Measurements from ENCODE around the gene PRDM16. TPM values are rescaled to one million over a fixed set of nuclear protein-coding genes. Genes with fewer than 3 reads are reported as not detected.

Gene PRDM16
- total RNA-seq, 1 experiment from 2014 or later = 0.95 TPM

DNA sequence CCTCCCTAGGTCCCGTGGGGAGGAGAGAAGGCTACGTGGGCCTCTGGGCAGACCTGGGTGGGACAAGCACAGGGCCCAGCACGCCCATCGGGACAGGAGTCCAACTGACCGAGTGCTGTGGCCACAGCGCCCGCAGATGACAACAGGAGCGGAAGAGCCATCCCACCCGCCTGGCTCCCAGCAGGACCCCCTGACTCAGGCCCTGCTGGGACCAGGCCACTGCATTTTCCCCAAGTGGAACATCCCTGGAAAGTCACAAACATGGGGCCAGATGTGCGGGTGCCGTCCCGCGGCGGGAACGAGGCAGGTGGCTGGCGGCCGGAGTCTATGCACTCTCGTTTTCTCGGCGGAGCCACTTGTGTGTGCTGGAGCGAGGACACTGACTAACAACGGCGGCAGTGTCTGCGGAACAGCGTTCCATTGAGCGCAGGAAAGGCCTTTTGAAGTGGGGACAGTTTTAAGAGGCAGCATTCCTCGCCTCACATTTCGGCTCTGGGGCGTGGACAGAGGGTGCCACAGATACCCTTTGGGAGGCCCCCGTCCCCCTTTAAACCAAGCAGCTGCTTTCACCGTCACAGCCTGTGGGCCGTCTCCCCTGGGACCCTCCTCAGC is 291.7 kb downstream of the PRDM16 start:
- no peaks in the 10 kb centered on the region for H3K36me3 ChIP-seq
- no peaks in the 10 kb centered on the region for H3K27me3 ChIP-seq
- no peaks in the 10 kb centered on the region for H3K9me3 ChIP-seq
- H3K4me3 ChIP-seq = no peak overlapping the region
- DNase-seq = no peak

GRCh38 chr1:3363023-3363422 is 294.0 kb downstream of the PRDM16 start:
- Histone ChIP-seq H3K9me3 (no peaks in the 10 kb centered on the region), H3K27me3 (no peaks in the 10 kb centered on the region), H3K36me3 (no peaks in the 10 kb centered on the region), H3K4me3 (no peak overlapping the region)
- DNase-seq = no peak

DNA sequence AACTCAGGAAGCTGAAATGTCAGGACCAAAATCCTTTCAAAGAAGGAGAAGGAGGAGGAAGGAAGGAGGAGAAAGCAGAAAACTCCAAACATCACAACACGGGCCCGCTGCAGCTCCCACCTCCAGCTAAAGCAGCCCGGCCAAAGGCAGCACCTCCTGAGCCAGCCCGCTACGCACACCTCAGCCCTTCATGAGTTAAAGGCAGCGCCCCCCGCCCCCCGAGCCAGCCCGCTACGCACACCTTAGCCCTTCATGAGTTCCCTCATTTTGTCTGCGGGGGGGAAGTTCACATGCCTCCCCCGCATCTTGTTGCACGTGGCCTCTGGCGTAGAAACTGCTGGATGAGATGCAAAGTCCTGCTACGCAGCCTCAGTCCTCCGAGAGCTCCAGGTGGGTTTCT is 294.8 kb downstream of the PRDM16 start:
- no peak overlapping the region for H3K4me3 ChIP-seq
- DNase-seq = no peak
- no peaks in the 10 kb centered on the region for H3K9me3 ChIP-seq
- no peaks in the 10 kb centered on the region for H3K27me3 ChIP-seq
- H3K36me3 ChIP-seq = no peaks in the 10 kb centered on the region

GRCh38 chr1:3364551-3364950 is 295.5 kb downstream of the PRDM16 start:
- no peaks in the 10 kb centered on the region for H3K36me3 ChIP-seq
- DNase-seq = no peak
- H3K9me3 ChIP-seq = no peaks in the 10 kb centered on the region
- H3K27me3 ChIP-seq = no peaks in the 10 kb centered on the region
- no peak overlapping the region for H3K4me3 ChIP-seq

DNA sequence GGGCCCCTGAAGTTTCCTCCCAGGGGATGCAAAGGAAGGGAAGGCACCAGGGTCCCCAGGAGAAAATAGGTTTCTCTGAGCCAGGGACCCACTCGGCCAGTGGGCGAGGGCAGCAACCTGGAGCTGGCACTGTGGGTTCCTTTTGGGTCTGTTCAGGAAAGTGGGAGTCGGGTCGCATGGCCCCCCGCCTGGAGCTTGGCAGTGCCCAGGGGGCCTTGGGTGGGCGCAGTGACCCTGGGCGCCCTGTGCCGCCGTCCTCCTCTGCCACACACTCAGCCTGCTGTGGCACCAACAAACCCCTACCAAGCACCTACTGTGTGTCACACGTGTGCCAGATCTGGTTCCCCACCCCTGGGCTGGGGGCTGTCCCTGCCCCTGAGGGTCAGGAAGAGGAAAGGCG is 296.0 kb downstream of the PRDM16 start:
- no peak for DNase-seq
- Histone ChIP-seq H3K9me3 (no peaks in the 10 kb centered on the region), H3K36me3 (no peaks in the 10 kb centered on the region), H3K27me3 (no peaks in the 10 kb centered on the region), H3K4me3 (no peak overlapping the region)

- H3K4me3 ChIP-seq = no peak overlapping the region
- H3K36me3 ChIP-seq = no peaks in the 10 kb centered on the region
- no peaks in the 10 kb centered on the region for H3K27me3 ChIP-seq
- no peak for DNase-seq
- no peaks in the 10 kb centered on the region for H3K9me3 ChIP-seq
Observed at GRCh38 chr1:3365523-3366125, 296.6 kb downstream of the PRDM16 start.

DNA sequence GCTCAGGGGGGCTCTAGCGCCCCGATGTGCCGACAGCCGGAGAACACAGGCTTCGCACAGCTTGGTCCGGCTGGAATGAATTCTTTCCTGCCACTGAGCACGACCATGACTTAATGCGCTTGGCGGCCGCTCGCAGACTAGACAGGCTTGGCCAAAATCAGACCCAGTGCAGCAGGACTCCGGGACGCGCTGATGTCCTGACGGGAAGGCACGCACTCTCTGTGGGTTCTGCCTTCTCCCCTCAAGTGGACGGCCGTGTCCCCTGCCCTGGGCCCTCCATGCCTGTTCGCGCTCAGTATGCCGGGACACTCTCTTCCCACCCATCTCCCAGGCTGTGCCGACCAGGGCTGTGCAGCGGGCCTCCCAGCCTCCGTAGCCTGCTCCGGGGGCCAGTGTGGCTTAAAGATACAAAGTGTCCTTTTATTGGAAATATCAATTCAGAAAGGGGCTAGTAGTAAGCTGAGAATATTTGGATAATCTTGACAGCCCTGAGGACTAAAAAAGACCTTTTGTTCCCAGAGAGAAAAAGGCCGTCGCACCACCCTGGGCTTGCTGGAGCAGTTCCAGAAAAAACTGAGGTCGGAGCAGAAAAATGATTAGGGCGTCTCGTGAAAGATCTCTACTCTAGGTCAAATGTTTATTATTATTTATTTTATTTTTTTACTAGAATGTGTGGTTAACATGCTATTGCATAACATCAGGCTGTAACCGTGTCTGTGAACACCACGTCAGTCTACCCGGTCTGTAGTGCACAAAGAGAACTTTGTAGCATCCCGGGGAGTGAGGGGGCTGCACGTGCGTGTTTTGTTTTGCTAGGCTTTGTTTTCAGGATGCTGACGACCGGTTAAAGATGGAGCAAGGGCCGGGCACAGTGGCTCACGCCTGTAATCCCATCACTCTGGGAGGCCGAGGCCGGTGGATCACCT is 297.4 kb downstream of the PRDM16 start:
- H3K4me3 ChIP-seq = no peak overlapping the region
- DNase-seq = no peak
- H3K9me3 ChIP-seq = no peaks in the 10 kb centered on the region
- H3K27me3 ChIP-seq = no peaks in the 10 kb centered on the region
- no peaks in the 10 kb centered on the region for H3K36me3 ChIP-seq

GRCh38 chr1:3367376-3367775 is 298.4 kb downstream of the PRDM16 start:
- Histone ChIP-seq H3K27me3 (no peaks in the 10 kb centered on the region), H3K9me3 (no peaks in the 10 kb centered on the region), H3K4me3 (no peak overlapping the region), H3K36me3 (no peaks in the 10 kb centered on the region)
- no peak for DNase-seq

DNA sequence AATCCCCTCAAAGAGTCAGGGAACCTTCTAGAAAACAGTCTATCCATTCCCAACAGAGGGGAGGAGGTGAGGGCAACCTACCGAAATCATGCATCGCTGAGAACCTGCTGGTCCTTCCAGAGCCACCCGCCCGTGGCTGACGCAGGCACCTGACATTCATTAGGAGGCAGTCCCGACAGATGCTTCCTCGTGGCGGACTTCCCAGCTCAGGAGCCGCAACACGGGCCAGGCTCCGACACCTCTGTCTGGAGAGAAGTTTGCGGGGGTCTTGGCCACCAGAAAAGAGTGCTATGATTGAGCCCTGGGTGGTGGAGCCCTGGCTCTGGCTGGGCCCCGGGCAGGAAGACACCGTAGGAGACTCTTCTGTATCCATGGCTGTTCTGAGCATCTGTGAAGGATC is 299.1 kb downstream of the PRDM16 start:
- Histone ChIP-seq H3K9me3 (no peaks in the 10 kb centered on the region), H3K4me3 (no peak overlapping the region), H3K36me3 (no peaks in the 10 kb centered on the region), H3K27me3 (no peaks in the 10 kb centered on the region)
- no peak for DNase-seq

- H3K9me3 ChIP-seq = no peaks in the 10 kb centered on the region
- H3K27me3 ChIP-seq = no peaks in the 10 kb centered on the region
- peak; percentile 71 for DNase-seq
- H3K36me3 ChIP-seq = no peaks in the 10 kb centered on the region
- H3K4me3 ChIP-seq = no peak overlapping the region
Observed at GRCh38 chr1:3368711-3369445, 299.9 kb downstream of the PRDM16 start.

GRCh38 chr1:3369446-3370076 is 300.6 kb downstream of the PRDM16 start:
- H3K4me3 ChIP-seq = no peak overlapping the region

GRCh38 chr1:3370856-3371703 is 302.1 kb downstream of the PRDM16 start:
- Histone ChIP-seq H3K9me3 (no peaks in the 10 kb centered on the region), H3K27me3 (no peaks in the 10 kb centered on the region), H3K36me3 (no peaks in the 10 kb centered on the region), H3K4me3 (no peak overlapping the region)
- no peak for DNase-seq

More at GRCh38 chr1:3369446-3370076, 300.6 kb downstream of the PRDM16 start:
- H3K27me3 ChIP-seq = no peaks in the 10 kb centered on the region
- peak; percentile 92 for DNase-seq
- H3K36me3 ChIP-seq = no peaks in the 10 kb centered on the region
- H3K9me3 ChIP-seq = no peaks in the 10 kb centered on the region

- Histone ChIP-seq H3K27me3 (no peaks in the 10 kb centered on the region), H3K9me3 (no peaks in the 10 kb centered on the region), H3K36me3 (no peaks in the 10 kb centered on the region), H3K4me3 (no peak overlapping the region)
- DNase-seq = no peak
Observed at GRCh38 chr1:3372317-3372716, 303.3 kb downstream of the PRDM16 start.

DNA sequence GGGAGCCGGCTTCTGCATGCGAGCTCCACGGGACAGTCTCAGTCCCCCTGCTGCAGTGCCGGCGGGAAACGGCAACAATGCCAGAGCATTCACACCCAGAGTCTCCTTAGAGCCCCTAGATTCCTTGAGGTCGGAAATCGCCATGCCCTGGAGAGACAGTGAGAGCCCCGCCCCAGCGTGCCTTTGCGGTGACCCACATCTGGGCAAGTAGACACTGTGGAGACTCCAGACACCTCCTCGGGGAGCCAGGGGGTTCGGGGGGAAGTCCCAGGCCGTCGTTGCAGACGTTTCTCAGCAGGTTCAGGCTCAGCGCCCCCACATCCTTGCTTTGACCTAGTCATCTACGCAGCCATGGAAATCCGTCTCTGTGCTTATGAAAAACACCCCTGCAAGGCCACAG is 304.2 kb downstream of the PRDM16 start:
- H3K4me3 ChIP-seq = no peak overlapping the region
- DNase-seq = no peak
- no peaks in the 10 kb centered on the region for H3K36me3 ChIP-seq
- no peaks in the 10 kb centered on the region for H3K27me3 ChIP-seq
- no peaks in the 10 kb centered on the region for H3K9me3 ChIP-seq

- Histone ChIP-seq H3K36me3 (no peaks in the 10 kb centered on the region), H3K4me3 (no peak overlapping the region), H3K9me3 (no peaks in the 10 kb centered on the region), H3K27me3 (no peaks in the 10 kb centered on the region)
- DNase-seq = no peak
Observed at GRCh38 chr1:3373700-3374405, 304.9 kb downstream of the PRDM16 start.

Data from MG63 (cell line).